ENCODE data around the gene RNF11. TPM values are rescaled to one million over a fixed set of nuclear protein-coding genes. Genes with fewer than 3 reads are reported as not detected.
"Not testable (repeated sequence)": the region's sequence is repeated elsewhere in the genome, so short reads cannot be mapped to it uniquely, and the experiment has no call there.

RNF11 gene
- polyA plus RNA-seq, 3 donors = 124 to 135 (median 124) TPM

DNA sequence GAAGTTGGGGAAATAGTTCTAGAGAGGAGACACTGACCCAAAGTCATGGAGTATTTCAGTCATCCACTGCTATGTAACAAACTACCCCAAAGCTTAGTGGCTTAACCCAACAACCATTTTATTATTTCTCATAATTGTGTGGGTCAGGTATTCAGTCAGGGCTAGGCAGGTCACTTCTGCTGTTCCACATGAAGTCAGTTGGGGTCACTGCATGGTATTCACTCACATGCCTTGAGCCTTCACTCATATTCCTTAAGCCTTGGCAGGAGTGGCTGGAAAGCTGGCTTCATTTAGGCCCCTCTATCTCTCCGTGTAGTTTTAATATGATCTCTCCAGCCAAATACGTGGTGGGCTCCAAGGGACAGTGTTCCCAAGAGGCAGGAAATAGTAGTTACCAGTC lies 17.5 kb upstream of the RNF11 start:
- no peak for DNase-seq (ENCODE audit: extremely low read depth in 1 of 11, low read depth in 9 of 11, low spot score in 4 of 11)

DNA sequence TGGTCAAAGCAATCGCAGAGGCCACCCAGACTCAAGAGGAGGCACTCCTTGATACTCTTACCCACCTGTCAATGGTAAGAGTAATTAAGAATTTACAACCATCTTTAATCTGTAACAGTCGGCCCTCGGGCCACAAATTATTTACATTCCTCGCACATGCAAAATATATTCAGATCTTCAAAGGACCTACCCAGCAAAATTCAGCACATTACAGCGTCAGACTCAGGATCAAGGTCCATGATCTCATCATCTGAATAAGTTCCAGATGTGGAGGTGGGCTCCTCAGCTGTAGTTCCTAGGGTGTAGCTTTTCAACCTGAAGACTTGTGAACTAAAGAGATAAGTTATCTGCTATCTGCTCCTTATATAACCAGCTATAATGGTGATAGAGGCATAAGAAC lies 17.1 kb upstream of the RNF11 start:
- no peak for DNase-seq (ENCODE audit: extremely low read depth in 1 of 11, low read depth in 9 of 11, low spot score in 4 of 11)

DNA sequence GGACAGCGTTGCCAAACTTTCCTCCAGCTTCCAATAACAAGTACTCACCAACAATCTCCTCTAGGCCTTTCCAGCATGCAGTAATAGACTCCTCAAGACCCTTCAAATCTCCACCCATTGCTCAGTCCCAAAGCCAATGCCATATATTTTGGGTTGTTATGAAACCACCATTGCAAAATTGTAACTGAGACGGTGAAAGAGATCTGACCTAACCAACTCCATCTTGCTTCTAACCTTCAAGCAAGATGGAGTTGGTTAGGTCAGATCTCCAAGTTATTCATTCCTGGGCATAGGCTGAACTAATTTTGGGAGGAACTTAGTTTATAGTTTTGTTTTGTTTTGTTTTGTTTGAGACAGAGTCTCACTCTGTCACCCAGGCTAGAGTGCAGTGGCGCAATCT lies 14.5 kb upstream of the RNF11 start:
- not testable (repeated sequence) for DNase-seq (ENCODE audit: extremely low read depth in 1 of 11, low read depth in 9 of 11, low spot score in 4 of 11)

DNA sequence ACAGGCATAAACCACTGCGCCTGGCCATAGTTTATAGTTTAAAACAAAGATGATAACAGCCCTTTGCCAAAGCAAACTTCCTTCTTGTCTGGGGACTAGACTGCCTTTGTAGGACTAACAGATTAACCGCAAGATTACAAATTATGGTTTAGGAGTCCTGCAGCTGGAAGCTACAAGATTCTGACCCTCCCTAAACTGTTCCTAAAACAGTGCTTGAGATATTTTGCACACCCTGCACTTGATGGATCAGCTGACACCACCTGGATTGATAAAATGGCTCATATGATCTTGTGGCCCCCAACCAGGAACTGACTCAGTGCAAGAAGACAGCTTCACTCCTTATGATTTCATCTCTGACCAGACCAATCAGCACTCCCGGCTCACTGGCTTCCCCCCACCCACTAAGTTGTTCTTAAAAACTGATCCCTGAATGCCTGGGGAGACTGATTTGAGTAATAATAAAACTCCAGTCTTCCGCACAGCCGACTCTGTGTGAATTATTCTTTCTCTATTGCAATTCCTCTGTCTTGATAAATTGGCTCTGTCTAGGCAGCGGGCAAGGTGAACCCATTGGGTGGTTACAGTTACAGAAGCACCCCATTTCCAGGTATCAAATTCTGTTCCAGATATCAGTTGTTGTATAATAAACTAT lies 13.8 kb upstream of the RNF11 start:
- no peak for DNase-seq (ENCODE audit: extremely low read depth in 1 of 11, low read depth in 9 of 11, low spot score in 4 of 11)

DNA sequence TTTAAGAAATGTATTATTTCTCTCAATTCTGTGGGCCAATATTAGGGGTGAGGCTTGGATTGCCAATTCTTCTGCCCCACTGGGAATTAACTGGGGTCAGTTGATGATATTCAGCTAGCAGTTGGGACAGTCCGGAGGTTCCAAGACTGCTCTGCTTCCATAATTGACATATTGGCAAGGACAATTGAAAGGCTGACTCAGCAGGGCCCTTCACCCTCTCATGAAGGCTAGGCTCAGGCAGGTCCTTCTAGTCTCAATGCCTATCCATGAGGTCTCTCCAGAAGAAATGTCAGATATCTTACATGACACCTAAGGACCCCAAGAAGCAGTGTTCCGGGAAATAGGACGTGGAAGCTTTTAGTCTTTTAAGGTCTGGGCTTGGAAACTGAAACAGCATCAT lies 13.3 kb upstream of the RNF11 start:
- DNase-seq (ENCODE audit: extremely low read depth in 1 of 11, low read depth in 9 of 11, low spot score in 4 of 11) = no peak

DNA sequence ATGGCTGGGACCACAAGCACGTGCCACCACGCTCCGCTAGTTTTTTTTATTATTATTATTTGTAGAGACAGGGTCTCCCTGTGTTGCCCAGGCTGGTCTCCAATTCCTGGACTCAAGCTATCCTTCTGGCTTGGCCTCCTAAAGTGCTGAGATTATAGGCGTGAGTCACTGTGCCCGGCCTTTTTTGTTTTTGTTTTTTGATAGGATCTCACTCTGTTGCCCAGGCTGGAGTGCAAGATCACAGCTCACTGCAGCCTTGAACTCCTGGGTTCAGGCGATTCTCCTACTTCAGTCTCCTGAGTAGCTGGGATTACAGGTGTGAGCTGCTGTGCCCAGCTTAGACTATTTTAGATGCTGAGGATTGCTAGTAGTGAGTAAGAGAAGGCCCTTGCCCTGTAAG lies 11.8 kb upstream of the RNF11 start:
- no peak for DNase-seq (ENCODE audit: extremely low read depth in 1 of 11, low read depth in 9 of 11, low spot score in 4 of 11)

DNA sequence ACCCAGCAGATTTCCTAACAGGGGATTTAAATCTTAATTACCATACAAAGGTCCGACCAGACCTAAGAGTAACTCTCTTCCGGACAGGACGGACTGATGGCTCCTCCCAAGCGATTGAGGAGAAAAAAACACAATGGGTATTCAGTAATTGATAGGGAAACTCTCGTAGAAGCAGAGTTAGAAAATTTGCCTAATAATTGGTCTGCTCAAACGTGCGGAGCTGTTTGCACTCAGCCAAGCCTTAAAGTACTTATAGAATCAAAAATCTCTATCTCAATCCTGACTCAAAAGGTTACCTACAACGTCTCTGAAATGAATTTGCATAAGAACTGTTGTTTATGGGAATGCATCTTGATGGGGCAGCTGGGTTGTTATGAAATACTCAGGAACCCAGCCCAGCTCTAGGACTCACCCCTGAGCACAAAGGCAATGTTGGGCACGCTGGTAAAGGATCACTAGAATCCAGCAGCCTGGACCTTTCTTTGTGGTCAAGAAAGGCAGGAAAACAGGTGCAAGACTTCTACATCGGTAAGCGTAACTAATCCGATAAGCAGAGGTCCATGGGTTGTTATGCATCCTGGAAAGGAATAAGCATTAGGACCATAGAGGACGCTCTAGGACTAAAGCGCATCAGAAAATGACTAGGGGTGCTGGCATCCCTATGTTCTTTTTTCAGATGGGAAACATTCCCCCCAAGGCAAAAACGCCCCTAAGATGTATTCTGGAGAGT lies 8.7 kb upstream of the RNF11 start:
- DNase-seq (ENCODE audit: extremely low read depth in 1 of 11, low read depth in 9 of 11, low spot score in 4 of 11) = not testable (repeated sequence)

DNA sequence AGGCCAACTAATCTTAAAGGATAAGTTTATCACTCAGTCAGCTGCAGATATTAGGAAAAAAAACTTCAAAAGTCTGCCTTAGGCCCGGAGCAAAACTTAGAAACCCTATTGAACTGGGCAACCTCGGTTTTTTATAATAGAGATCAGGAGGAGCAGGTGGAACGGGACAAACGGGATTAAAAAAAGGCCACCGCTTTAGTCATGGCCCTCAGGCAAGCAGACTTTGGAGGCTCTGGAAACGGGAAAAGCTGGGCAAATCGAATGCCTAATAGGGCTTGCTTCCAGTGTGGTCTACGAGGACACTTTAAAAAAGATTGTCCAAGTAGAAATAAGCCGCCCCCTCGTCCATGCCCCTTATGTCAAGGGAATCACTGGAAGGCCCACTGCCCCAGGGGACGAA lies 7.6 kb upstream of the RNF11 start:
- DNase-seq (ENCODE audit: extremely low read depth in 1 of 11, low read depth in 9 of 11, low spot score in 4 of 11) = not testable (repeated sequence)

DNA sequence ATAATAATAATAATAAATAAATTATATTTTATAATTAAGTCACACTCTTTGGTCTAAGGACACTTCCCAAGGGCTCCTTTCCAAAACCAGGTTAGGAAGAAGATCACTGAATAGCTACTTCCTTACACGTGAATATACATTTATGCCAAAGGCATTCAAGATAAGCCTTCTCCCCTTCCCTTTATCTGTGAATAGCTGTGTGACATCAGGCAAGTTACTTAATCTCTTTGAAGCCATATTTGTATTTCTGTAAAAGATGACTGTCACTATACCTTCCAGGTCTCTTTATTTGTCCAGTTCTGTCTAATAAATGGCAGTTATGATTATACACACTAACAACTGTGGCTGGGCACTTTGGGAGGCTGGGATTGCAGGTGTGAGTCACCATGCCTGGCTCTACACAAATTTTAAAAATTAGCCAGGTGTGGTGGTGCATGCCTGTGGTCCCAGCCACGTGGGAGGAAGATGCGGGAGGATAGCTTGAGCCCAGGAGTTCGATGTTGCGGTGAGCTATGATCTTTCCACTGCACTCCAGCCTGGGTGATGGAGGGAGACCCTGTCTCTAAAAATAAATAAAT lies 5.5 kb upstream of the RNF11 start:
- no peak for DNase-seq (ENCODE audit: extremely low read depth in 1 of 11, low read depth in 9 of 11, low spot score in 4 of 11)

DNA sequence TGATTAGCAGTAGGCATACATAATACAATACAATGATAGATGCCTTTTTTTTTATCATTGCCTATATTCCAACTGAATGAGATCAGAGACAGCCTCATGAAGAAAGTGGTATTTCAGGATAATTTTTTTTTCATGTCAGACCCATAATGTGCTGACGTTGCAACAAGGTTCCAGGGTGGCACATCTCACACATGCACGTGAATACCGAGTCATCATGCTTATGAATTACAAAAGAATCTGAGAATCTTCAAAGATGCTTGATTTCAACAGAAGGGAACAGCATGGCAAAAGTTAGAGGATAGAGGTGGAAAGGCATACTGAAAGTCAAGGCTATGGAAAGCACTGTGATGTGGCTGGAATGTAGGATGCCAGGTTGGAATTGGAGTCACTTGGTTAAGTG lies 5.0 kb upstream of the RNF11 start:
- DNase-seq (ENCODE audit: extremely low read depth in 1 of 11, low read depth in 9 of 11, low spot score in 4 of 11) = no peak

DNA sequence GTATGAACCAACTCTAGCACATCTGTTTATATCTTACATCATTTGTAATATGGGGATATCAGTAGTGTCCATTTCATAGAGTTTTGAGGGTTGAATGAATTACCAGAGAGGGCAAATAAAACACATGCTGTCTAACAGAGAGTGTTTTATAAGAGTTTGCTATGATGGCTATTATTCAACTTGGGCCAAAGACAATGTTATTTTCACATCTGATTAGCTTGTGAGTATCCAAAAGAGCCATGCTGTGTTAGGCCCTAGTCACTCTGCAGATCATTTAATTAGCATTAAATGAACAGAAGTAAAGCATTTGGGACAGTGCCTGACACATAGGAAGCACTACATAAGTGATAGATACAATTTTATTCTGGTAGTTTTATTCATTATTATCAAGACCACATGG lies 4.2 kb upstream of the RNF11 start:
- no peak for DNase-seq (ENCODE audit: extremely low read depth in 1 of 11, low read depth in 9 of 11, low spot score in 4 of 11)

DNA sequence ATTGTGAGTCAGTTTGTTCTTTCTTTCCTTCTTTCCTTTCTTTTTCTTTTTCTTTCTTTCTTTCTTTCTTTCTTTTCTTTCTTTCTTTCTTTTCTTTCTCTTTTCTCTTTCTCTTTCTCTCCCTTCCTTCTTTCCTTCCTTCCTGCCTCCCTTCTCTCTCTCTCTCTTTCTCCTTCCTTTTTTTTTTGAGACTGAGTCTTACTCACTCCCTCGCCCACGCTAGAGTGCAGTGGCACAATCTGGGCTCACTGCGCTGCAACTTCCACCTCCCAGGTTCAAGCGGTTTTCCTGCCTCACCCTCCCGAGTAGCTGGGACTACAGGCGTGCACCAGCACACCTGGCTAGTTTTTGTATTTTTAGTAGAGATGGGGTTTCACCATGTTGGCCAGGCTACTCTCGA lies 1.8 kb upstream of the RNF11 start:
- not testable (repeated sequence) for DNase-seq (ENCODE audit: extremely low read depth in 1 of 11, low read depth in 9 of 11, low spot score in 4 of 11)

DNA sequence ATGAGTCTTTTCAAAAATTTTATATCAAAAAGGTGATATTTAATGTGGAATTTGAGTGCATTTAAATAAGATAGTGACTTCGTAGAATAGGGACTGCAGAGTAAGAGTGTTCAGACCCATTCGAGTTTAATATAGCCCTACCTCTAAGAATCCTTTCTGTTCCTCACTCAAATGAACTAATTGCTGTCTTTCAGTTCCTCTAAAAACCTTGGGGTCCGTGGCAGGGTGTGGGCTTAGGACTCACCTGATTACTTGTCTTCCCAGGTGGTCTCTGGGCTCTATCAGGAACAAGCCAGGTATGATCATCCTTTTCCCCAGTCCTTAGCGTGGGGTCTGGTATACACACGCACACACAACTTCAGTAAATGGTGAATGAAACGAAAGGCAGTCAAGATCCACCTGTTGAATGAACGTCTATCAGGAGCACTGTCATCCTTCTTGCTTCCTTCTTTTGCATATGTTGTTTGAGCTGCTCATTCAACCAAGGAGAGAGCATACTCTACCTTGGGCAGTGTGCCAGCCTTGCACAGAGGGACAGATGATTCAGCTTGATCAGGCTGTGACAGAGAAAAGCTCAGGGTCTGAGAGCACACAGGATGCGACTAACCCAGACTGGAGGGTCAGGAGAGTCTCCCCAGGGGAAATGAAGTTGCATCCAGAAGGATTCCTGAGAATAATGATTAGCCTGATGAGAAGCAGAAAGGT lies 1.2 kb upstream of the RNF11 start:
- peak in 8 of 11 donors; percentile 13 to 71 (median 45) for DNase-seq (ENCODE audit: extremely low read depth in 1 of 11, low read depth in 9 of 11, low spot score in 4 of 11)

DNA sequence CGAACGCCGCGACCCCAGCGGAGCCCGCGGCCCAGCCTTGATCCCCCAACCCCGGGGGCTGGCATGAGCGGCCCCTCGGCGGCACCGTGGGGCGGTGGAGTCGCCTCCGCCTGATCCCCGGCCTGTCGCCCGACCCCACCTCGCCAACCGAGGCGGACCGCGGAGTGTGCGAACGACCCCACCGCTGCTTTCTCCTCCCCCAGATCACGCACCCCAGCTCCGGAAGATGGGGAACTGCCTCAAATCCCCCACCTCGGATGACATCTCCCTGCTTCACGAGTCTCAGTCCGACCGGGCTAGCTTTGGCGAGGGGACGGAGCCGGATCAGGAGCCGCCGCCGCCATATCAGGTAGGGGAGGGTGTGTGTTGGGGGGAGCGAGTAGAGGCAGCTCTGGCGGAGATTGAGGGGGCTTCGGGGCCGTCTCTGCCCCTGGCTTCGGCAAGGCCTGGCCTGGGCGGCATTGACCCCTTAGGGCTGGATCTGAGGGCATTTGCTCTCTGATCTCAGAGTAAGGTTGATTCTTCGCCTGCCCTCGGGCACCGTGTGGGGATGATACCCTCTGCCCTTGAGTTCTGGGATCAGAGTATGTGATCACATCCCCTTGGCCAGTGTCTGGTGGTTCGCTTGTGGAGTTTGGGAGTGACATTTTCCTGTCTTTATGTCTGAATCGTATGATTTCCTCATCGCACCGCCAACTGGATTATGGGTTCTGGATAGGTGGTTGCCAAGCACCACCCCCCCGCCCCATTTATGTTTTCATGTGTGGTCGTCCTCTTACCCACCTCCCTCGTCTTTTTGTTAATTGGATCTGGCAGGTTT lies 668 bp downstream of the RNF11 start:
- DNase-seq (ENCODE audit: extremely low read depth in 1 of 11, low read depth in 9 of 11, low spot score in 4 of 11) = peak in 8 of 11 donors; percentile 29 to 51 (median 46)

DNA sequence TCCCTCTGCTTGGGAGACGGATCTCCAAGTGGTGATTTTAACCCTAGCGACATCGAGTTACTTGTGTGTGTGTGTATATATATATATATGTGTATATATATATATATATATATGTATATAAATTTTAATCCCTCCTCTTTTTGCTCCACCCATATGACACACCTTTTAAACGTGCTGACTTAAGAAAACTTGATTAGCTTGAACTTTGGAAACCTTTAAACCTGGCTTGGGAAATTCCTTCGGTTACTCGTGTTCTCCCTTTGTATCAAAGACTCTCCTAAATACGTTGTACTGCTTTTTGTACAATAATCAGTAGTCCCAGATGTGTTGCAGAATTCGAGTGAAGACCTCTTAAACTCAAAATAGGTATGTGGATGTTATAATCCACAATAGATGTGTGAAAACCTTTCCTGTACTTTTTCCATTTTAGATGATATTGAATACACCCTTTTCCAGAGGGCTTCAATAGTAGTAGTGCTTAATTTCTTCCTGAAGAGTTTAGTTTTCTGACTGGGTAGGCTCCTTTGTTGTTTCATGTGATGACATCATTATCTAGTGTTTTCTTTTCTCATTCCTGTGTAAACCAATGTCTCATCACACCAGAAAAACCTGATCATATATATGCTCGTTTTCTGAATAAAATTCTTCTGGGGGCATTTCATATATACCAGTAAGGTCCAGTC lies 1.4 kb downstream of the RNF11 start:
- peak in 4 of 11 donors; percentile 2 to 35 (median 18) for DNase-seq (ENCODE audit: extremely low read depth in 1 of 11, low read depth in 9 of 11, low spot score in 4 of 11)

DNA sequence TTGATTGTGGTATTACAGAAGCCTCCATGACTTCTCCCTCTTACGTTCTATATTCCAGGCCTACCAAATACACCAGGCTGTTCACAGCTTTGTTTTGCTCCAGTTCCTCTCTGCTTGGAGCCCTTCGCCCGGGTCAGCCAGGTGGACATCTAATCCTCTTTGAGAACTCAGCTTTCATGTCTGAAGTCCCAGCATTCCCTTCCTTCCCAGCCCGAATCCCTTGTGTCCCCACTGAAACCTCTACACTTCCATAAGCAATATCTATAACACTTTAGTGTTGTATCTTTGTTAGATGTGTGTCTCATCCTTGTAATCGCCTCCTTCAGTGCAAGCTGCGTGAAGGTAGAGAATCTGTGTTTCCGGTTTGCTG lies 1.9 kb downstream of the RNF11 start:
- DNase-seq (ENCODE audit: extremely low read depth in 1 of 11, low read depth in 9 of 11, low spot score in 4 of 11) = peak in 6 of 11 donors; percentile 22 to 51 (median 34)

DNA sequence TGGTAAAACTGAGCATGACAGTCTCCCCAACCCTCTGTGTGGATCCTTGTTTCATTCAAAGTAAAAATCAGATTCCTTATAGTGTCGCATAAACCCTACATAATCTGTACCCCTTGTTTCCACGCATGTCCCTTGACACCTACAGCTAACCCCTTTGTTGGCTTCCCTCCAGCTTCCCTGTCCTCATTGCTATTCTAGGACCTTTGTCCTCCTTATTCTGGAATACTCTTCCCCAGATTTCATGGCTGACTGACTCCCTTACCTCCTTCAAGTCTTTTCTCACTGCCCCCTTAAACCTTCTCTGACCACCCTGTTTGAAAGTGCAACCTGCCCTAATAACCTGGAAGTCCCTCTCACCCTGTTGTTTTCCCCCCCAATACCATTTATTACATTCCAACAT lies 4.0 kb downstream of the RNF11 start:
- peak in 2 of 11 donors; percentile 7 to 49 for DNase-seq (ENCODE audit: extremely low read depth in 1 of 11, low read depth in 9 of 11, low spot score in 4 of 11)

DNA sequence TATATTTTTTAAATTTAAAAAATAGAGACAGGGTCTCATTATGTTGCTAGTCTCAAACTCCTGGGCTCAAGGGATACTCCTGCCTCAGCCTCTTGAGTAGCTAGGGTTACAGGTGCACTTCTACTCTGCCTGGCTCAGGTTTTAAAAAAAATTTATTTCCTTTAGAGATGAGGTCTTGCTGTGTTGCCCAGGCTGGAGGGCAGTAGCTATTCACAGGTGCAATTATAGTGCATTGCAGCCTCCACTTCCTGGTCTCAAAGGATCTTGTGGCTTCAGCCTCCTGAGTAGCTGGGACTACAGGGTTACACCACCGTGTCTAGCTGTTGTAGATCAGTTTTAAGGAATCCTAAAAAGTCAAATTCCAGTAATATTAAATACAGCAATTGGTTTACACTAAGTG lies 5.0 kb downstream of the RNF11 start:
- DNase-seq (ENCODE audit: extremely low read depth in 1 of 11, low read depth in 9 of 11, low spot score in 4 of 11) = no peak

DNA sequence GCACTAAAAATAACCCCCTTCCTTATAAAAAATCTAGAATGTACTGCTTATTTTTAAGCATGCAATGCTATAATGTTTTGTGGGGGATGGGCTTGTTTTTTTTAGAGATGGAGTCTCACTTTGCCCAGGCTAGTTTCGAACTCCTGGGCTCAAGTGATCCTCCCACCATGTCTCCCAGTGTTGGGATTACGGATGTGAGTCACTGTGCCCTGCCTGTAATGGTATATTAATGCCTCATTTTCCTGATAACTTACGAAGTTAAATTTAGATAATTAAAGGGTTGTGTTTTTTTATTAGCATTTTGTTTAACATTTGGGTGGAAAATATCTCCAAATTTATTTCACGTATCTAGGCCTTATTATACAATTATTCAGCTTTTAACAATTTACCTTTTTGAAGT lies 6.5 kb downstream of the RNF11 start:
- no peak for DNase-seq (ENCODE audit: extremely low read depth in 1 of 11, low read depth in 9 of 11, low spot score in 4 of 11)

Data from renal cortex interstitium (tissue), 11 donors.